GM18867 (cell line): ENCODE results near the gene ROBO3.

Experiments
- ATAC-seq: cut with Tn5 transposase; IDR thresholded peaks from one replicate; pipeline ENCODE4 v1.9.1; 2021; ENCODE audit warnings: mild to moderate bottlenecking, moderate library complexity; ENCODE audit not compliant: unreplicated experiment

The ROBO3 gene

GRCh38 chr11:124917115-124917637 is 51.9 kb downstream of the ROBO3 start:
- no peak for ATAC-seq

- ATAC-seq, result no peak
These were observed 53.7 kb downstream of the ROBO3 start, which contains the start of gene HEPN1 for GRCh38 chr11:124918950-124919349. Gene HEPN1 (plus strand): TSS chr11:124919250.

- no peak for ATAC-seq
These were observed 54.7 kb downstream of the ROBO3 start for GRCh38 chr11:124919898-124920297.

GRCh38 chr11:124920356-124920755 is 55.1 kb downstream of the ROBO3 start:
- ATAC-seq, result no peak

- ATAC-seq, result no peak
These were observed 55.8 kb downstream of the ROBO3 start for GRCh38 chr11:124920870-124921609.

- no peak for ATAC-seq
These were observed 57.6 kb downstream of the ROBO3 start for GRCh38 chr11:124922831-124923230.

- ATAC-seq, result no peak
These were observed 58.1 kb downstream of the ROBO3 start for GRCh38 chr11:124923296-124923695.

GRCh38 chr11:124928942-124929665 is 63.9 kb downstream of the ROBO3 start:
- ATAC-seq, result no peak

GRCh38 chr11:124930799-124931198 is 65.6 kb downstream of the ROBO3 start:
- ATAC-seq, result peak; percentile 93
